RPMI7951 (cell line): ENCODE results near the gene LHB. TPM values are rescaled to one million over a fixed set of nuclear protein-coding genes. Genes with fewer than 3 reads are reported as not detected.
A peak's percentile ranks its signal among the peaks of the same experiment; 100 is the strongest.
"Not testable (repeated sequence)": the region's sequence is repeated elsewhere in the genome, so short reads cannot be mapped to it uniquely, and the experiment has no call there.

Experiments used
- DNase-seq: peaks from one replicate; pipeline ENCODE4 v3.0.0-alpha.2; 2012; ENCODE audit warnings: low read depth
- total RNA-seq: library from RNA; depleted of rRNA; stranded (reverse); fragments of >200 nt; shearing (Covaris generic); gene quantifications from 2 replicates; pipeline ENCODE4 v1.2.3, GENCODE V29; 2014; rRNA removed

The LHB gene
- 0.68 TPM in 1 of 2 replicates, not detected in the other for total RNA-seq

DNA sequence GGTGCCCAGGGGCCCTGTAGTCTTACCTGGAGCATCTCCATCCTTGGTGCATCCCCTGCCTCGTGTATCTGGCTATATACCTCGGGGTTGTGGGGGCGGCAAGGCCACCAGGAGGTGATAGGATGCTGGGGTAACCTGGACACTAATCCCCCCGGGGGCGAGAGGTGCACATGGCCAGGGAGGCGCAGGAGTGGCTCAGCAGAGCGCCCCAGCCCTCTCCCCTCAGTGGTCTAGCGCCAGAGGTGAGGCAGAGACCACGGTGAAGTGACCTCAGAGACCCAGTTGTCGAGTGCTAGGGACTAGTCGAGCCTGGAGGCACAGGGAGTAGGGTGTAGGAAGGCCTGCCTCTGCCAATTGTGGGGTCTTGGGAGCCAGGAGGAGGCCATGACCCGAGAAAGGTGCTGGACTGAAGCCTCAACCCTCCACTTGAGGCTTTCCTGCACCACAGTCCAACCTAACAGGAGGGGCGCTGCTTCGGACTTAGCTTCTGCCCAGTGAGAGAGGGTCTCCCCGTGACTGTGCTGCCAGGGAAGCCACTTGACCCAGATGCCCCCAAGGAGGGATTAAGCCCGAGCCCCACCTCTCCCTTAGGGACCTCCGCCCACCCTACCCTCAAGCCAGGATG lies at the start of gene LHB:
Gene LHB (minus strand): TSS at position 51 of the 625 bp plus-strand sequence. CDS start 10 bp downstream, at position 41.
- no peak for DNase-seq

DNA sequence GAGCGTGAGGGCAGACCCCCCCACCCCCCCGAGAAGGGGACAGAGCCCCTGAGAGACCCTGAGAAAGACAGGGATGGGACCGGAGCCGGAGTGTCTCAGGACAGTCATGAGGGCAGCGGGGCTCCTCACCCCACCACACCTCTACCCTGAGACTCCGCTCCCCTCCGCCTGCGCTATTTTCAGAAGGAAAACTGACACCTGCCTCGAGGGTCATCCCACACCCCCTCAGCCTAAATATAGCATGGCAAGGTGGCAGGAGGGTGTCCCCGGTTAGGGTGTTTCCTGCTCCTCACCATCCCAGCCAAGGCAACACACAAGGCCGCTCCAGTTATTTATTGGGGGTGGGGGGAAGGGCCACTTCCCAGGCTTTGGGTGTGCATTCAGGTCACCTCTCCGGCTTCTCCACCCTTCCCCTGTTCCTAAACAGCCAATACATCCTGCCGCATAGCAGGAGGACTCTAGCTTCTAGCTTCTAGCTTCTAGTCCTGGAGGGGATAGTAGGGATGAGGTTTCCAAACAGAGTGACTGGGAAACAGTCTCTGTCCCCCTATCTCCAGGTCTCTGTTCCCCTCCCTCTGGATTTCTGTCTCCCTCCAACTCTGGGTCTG lies 49.1 kb upstream of the LHB start:
- no peak for DNase-seq

DNA sequence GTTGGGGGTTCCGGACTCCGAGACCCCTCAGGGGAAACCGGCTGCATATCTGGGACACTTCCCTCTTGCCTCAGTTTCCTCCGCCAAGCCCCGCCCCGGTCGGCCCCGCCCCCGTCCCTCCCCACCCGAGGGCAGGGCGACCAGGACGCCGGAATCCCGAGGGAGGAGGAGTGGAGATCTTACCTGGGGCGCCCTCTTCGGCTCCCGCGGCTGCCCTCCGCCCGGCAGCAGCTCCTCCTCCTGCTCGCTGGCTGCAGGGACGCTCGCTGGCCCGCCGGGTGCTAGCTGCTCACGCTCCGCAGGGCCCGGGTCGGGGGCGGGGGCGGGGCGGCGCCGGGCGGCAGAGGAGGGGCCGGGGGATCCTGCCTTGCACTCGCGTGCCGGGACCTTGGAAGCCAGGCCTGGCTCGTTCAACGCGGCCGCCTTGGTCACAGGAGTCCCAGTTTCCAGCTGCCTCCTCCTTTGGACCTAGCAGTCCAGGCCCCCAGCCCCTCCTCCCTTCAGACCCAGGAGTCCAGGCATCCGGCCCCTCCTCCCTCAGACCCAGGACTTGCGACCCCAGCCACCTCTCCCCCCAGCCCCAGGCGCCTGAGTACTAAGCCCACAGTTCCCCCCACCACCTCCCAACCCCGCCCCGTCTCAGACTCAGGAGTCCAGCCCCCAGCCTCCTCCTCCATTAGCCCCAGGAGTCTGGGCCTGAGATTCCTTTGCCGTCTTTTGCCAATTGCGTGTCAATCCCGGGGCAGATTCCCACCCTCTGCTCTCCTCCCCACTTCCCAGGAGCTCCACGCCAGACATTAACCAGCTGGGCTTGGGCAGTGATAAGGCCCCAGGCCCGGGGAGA lies 48.1 kb upstream of the LHB start, which contains the start of gene NTF4:
Gene NTF4 (minus strand): TSS at position 51 of the 844 bp plus-strand sequence. CDS start 2,821 bp downstream, outside the sequence.
- DNase-seq, result no peak

DNA sequence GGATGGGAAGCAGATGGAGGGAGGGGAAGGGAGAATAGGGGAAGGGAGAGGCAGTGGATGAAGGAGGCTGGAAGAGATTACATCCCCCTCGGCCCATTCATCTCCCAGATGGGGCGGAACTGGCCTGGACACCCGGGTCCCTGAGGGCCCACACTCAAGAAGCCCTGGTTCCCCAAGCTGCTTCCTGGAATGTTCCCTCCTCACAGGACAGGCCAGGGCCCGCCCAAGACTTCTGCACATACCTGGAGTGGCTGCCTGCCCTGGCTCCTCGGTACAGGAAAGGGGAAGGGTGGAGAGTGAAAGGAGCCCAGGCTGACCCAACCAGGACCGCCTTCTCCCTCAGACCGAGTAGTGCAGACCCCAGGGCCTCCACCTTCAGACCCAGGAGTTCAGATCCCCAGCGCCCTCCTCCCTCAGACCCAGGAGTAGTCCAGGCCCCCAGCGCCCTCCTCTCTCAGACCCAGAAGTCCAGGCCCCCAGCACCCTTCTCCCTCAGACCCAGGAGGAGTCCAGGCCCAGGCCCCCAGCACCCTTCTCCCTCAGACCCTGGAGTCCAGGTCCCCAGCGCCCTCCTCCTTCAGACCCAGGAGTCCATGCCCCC lies 47.2 kb upstream of the LHB start:
- no peak for DNase-seq

DNA sequence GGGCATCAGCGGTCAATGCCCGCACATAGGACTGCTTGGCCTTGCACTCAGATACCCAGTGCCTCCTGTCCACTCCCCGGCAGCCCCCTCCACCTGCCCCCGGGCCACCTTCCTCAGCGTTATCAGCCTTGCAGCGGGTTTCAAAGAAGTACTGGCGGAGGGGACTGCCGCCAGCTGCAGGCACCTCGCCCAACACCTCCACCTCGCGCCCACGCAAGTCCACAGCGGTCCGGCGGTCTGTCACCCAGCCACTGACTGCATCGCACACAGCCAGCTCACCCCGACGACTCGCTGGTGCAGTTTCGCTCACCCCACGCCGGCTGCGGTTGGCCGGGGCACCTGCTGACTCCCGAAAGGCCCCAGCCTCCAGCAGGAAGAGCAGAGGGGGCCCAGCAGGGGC lies 44.6 kb upstream of the LHB start:
- DNase-seq, result no peak

DNA sequence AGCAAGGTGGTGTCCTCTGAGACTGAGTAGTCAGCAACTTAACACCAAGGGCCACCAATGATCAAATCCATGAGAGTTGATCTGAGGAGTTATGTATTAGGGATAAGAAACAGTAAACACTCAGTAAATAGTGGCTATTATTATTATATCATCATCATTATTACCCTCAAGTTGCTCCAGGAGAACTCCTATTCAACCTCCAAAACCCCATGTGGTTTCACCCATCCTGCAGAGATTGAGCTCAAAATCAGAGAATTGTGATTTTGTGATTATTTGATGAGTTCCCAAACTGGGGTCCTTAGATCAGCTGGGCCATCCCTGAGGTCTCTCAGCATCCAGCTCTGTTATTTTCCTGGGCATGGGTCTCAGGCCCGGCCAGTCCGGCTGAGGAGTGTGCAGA lies 44.1 kb upstream of the LHB start:
- no peak for DNase-seq

DNA sequence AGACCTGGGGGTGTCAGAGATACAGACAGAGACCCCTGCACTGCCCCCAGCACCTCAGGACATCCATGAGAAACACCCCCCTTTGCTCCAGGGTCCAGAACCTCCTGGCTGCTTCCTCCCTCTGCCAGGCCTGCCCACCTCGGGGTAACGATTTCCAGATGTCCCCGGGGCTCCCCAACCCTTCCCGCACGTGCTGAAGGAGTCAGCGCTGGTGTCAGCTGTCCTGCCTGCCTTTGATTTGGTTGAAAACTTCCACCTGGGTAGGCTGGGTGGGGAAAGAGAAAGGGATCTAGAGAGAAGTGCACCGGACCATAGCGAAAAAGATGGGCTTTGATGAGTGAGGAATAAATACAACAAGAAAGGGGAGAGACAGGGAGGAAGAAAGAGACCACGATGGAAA lies 42.2 kb upstream of the LHB start:
- no peak for DNase-seq

DNA sequence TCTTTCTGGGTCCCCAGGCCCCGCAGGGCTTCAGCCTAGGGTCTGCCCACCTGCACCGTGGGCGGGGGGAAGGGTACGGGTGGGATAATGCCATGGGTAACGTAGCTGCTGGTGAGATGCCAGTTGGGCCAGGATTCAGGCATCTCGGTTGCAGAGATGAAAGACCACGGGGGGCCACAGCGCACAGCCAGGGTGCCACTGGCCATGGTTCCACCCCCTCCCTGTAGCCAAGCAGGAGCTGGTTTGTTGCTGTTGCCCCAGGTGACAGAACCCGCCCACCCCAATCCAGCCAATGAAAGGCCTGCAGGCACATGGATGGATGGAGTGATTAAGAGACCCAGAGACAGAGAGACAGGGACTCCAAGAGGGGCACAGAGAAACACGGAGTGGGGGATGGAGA lies 41.7 kb upstream of the LHB start:
- no peak for DNase-seq

DNA sequence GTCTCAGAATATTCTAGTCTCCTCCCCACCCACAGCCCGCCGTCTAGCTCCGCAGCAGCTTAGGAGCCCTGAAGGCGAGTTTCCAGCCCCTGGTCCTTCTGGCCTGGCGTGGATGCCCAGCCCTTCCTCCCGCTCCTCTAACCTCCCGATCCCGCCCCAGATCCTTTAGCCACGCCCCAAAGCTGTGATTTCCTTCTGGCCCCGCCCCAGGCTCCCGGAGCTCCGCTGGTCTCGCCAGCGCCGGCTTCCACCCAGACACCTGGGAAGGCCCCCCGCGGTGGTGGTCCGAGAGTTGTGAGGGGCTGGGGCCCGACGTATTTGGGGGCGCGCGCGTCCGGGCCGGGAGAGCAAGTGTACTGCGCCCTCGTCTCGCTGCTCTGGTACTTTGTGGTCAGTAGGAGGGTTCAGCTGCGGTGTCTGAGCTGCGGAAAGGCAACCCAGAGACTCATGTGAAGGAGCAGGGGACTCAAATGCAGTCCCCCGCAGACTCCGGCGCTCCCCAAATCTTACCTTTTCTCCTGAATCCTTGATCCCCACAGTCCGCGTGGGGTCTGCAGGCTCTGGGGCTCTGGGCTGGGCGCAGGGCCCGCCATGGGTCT lies 40.8 kb upstream of the LHB start, which contains the start of gene CGB7:
Gene CGB7 (minus strand): TSS at position 114 of the 599 bp plus-strand sequence. CDS start 2,374 bp downstream, outside the sequence.
- peak; percentile 68 for DNase-seq

DNA sequence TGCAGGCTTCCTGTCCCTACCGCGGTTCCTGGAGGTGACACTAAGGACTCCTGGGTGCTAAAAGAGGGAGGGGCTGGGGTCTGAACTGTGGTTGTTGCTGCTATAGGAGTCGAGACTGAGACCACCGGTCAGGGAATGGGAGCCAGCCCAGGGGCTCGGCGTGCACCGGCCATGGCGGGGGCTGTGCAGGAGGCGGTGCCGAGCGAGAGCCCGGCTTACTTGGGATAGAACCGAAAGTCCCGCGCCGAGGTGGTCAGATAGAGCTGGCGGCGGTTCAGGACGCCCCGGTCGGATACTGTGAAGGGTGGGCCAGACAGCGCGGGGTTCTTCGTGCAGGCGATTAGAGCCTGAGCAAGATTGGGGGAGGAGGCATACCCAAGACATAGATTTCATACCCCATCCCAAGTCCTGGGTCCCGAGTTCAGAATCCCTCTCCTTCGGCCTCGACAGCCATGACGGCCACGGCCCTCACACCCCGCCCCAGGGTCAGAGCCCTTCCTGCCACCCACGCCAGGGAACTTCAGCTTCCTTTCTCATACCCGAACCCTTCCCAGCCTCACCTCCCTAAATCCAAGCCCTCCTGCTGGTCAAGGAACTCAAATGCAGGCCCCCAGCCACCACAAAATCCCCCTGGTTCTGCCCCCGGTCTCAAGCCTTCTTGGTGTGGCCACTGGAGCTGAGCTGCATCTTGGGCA lies 40.2 kb upstream of the LHB start:
- DNase-seq, result not testable (repeated sequence)

DNA sequence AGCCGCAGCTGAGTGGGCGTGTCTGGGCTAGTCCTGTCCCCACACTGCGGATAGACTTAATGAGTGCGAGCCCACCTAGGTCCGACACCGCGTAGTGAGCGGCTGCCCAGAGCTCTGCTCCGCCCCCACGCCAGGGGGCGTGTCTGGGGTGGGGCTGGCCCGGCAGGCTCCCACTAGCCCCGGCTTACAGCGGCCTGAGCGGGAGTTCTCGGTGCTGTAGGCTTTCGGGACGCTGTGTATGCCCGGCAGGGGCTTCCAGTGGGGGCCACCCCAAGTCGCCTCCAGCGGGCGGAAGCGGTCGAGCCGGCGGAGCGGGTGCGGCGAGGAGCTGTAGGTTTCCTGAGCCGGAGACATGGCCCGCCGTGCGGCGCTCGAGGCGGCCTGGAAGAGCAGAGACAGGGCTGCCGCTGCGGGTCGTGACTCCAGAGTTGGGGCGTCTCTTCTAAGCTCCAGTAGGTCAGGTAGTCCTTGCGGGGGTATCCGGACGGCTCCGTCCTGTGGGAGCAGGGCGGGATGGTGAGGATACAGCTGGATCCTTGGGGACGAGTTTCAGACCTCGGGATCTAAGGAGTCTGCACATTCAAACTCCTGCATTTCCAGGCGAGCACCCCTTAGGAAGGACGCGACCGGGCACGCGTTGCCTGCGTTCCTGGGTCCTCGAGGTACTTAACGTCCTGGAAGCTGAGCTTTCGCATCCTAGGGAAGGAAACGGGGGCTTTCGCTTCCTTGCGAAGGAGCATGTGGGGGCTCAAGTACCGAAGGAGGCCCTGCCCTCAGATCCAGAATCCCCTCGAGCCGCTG lies 39.4 kb upstream of the LHB start:
- DNase-seq, result peak; percentile 49

DNA sequence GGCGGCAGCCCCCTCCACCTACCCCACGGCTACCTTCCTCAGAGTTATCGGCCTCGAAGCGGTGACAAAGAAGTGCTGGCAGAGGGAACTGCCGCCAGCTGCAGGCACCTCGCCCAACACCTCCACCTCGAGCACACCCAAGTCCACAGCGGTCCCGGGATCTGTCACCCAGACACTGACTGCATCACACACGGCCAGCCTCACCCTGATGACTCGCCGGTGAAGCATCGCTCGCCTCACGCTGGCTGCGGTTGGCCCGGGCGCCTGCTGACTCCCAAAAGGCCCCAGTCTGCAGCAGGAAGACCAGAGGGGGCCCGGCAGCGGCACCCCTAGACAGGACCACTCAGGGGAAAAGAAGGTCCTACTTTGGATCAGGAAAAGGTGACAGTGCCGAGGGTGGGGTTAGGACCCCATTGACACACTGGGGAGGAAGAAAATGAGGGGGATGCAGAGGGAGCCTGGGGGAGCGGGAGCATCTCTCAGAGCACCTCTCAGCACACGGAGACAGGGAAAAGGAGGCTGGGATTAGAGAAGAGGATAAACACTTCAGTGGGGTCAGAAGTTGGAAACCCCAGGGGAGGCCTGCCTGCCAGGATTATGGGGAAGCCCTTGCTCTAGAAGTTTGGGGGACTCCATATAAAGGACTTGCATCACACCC lies 33.6 kb upstream of the LHB start:
- peak; percentile 68 for DNase-seq

DNA sequence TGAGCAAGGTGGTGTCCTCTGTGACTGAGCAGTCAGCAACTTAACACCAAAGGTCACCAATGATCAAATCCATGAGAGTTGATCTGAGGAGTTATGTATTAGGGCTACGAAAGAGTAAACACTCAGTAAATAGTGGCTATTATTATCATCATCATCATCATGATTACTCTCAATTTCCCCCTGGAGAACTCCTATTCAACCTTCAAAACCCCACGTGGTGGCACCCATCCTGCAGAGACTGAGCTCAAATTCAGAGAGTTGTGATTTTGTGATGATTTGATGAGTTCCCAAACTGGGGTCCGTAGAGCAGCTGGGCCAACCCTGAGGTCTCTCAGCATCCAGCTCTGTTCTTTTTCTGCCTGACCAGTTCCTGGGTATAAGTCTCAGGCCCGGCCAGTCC lies 32.9 kb upstream of the LHB start:
- DNase-seq, result not testable (repeated sequence)

DNA sequence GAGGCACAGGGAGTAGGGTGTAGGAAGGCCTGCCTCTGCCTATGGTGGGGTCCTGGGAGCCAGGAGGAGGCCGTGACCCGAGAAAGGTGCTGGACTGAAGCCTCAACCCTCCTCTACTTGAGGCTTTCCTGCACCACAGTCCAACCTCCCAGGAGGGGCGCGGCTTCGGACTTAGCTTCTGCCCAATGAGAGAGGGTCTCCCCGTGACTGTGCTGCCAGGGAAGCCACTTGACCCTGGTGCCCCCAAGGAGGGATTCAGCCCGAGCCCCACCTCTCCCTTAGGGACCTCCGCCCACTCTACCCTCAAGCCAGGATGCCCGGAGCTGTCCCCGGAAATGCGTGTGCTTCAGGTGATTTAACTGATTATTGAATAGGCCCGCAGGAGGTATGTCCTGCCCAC lies 32.1 kb upstream of the LHB start, which contains the start of gene CGB8:
Gene CGB8 (minus strand): TSS at position 101 of the 400 bp plus-strand sequence. CDS start 372 bp downstream, outside the sequence.
- DNase-seq, result not testable (repeated sequence)

DNA sequence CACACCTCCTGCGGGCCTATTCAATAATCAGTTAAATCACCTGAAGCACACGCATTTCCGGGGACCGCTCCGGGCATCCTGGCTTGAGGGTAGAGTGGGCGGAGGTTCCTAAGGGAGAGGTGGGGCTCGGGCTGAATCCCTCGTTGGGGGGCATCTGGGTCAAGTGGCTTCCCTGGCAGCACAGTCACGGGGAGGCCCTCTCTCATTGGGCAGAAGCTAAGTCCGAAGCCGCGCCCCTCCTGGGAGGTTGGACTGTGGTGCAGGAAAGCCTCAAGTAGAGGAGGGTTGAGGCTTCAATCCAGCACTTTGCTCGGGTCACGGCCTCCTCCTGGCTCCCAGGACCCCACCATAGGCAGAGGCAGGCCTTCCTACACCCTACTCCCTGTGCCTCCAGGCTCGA lies 26.7 kb upstream of the LHB start, which contains the start of gene CGB5:
Gene CGB5 (plus strand): TSS at position 301 of the 400 bp plus-strand sequence. CDS start 362 bp downstream, outside the sequence.
- not testable (repeated sequence) for DNase-seq

DNA sequence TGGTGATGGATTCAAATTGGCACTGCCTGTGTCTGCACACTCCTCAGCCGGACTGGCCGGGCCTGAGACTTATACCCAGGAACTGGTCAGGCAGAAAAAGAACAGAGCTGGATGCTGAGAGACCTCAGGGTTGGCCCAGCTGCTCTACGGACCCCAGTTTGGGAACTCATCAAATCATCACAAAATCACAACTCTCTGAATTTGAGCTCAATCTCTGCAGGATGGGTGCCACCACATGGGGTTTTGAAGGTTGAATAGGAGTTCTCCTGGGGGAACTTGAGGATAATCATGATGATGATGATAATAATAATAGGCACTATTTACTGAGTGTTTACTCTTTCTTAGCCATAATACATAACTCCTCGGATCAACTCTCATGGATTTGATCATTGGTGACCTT lies 25.8 kb upstream of the LHB start:
- not testable (repeated sequence) for DNase-seq

DNA sequence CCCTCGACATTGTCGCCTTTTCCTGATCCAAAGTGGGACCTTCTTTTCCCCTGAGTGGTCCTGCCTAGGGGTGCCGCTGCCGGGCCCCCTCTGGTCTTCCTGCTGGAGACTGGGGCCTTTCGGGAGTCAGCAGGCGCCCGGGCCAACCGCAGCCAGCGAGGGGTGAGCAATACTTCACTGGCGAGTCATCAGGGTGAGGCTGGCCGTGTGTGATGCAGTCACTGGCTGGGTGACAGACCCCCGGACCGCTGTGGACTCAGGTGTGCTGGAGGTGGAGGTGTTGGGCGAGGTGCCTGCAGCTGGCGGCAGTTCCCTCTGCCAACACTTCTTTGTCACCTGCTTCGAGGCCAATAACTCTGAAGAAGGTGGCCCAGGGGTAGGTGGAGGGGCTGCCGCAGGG lies 25.3 kb upstream of the LHB start:
- DNase-seq, result peak; percentile 51

DNA sequence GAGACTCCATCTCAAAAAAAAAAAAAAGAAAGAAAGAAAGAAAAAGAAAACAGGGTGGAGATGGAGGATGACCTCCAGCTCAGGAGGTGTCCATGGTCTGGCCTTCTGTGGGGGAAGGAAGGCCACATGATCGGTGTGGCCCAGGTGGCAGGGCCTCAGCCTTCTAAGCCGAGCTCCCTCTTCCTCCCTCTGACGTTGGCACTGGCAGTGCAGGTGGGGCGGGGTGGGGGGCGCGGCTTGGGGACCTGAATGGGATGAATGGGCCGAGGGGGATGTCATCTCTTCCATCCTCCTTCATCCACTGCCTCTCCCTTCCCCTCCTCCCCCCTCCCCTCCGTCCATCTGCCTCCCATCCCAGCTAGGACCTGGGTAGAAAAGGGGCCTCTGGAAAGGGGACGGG lies 22.8 kb upstream of the LHB start:
- DNase-seq, result not testable (repeated sequence)

DNA sequence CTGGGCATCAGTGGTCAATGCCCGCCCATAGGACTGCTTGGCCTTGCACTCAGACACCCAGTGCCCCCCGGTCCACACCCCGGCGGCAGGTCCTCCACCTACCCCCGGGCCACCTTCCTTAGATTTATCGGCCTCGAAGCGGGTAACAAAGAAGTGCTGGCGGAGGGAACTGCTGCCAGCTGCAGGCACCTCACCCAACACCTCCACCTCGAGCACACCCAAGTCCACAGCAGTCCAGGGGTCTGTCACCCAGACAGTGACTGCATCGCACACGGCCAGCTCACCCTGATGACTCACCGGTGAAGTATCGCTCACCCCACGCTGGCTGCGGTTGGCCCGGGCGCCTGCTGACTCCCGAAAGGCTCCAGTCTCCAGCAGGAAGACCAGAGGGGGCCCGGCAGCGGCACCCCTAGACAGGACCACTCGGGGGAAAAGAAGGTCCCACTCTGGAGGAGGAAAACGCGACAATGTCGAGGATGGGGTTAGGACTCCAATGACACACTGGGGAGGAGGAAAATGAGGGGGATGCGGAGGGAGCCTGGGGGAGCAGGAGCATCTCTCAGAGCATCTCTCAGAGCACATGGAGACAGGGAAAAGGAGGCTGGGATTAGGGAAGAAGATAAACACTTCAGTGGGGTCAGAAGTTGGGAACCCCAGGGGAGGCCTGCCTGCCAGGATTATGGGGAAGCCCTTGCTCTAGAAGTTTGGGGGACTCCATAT lies 21.8 kb upstream of the LHB start:
- DNase-seq, result peak; percentile 83
